GM18858 (cell line): Measurements from ENCODE around the gene EFNA3.

Experiments used
- ATAC-seq: cut with Tn5 transposase; IDR thresholded peaks from one replicate; pipeline ENCODE4 v1.9.1; 2021; ENCODE audit not compliant: unreplicated experiment

EFNA3 gene

DNA sequence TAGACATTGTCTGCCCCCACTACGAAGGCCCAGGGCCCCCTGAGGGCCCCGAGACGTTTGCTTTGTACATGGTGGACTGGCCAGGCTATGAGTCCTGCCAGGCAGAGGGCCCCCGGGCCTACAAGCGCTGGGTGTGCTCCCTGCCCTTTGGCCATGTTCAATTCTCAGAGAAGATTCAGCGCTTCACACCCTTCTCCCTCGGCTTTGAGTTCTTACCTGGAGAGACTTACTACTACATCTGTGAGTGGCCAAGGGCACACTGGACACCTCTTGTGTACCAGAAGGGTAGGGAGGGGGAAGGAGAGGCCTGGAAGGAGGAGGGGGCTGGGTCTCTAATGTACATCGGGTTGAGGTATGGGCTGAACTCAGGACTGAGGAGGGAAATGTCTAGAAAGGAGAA is 11.9 kb upstream of the EFNA3 start:
- ATAC-seq = no peak

DNA sequence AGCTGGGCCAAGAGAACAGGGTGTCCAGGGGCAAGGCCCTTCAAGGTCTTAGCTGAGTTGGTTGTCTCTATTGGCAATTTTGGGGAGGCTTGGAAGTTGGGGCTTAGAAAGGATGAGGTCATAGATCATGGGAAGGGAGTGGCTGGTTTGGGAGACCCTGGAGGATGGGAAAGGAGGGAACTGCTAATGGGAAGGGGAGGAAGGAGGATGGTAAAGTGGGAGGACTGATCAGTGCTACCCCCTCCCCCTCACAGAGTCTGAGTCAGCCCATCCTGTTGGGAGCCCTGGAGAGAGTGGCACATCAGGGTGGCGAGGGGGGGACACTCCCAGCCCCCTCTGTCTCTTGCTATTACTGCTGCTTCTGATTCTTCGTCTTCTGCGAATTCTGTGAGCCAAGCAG is 10.0 kb upstream of the EFNA3 start:
- no peak for ATAC-seq

DNA sequence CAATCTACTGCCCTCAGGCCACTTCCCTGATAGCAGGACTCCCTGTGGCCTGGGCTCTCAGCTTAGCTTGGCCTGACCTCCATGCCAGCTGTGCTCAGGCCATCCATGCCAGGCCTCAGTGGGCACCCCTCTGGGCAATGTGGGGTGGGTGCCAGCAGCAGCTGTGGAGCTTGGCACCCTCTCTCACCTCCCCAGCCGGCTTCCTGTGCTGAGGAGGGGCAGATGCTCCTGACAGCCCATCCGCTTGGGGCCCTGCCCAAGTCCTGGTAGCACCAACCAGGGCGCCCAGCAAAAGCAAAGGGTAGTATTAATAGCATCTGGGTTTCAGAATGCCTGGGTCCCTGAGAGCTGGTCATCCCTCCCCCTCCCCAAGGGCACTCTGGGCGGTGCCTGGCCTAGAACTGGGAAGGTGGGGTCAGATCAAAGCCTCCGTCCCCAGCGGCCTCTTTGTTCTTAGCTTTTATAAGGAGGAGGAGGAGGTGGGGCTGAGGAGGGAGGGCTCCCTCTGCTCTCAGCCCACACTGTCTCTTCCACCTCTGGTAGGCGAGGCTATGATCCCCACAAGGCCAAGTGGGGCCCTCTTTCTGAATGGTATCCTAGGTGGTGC is 9.0 kb upstream of the EFNA3 start:
- no peak for ATAC-seq

DNA sequence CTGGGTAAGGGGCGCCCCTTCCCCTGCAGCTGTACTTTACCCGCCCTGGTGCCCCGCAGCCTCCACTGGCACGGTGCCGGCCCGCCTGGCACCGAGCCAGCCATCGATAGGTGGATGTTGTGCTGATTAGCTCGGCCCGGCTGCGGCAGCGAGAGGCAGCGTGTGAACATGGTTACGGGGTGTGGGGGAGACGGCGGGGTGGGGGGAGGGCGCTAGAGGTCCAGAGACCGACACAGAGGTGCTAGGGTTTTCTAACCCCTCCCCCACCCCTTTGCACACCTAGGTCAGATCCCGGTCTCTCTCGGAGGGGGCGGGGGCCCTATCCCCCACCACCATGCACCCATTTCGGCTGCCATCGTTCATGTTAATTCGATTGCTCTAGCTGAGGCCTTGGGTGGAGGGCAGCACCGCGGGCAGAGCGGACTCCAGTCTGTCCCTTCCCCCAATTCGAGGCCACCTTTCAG is 8.4 kb upstream of the EFNA3 start:
- ATAC-seq = no peak

DNA sequence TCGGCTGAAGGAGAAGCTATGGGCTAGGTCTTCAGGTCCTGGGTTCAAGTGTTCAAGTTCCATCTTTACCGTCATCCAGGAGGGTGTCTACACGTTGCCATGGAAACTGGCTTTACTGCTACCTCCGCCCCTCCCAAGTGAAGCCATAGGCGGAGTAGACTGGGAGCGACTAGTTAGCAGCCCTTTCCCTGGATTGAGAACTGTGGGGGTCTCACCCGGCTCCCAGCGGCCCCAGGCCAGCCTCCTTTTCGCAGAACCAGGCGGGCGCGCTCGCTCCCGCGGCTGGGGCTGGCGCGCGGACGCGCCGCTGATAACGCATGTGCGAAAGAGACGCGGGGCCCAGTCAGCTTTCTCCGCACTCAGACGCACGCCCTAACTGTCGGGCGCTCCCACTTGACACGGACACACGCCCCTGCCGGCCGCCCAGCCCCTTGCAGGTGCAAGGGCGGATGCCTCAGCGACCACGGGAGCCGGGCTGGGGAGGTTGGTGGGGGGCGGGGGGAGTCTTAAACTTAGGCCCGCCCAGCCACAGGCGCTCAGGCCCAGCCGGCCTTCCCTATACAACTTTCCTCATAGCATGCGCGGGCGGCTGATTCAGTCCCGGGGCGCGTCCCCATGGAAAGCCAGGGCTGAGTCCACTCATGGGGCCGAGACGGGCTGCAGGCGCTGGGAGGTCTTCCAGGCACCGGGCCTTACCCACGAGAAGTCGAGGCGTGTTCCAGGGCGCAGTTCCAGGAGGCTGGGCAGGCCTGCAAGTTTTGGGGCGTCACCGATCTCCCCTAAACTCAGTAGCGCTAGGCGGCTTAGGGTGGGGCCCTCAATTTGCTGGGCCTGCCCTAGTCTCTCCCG is 7.7 kb upstream of the EFNA3 start:
- ATAC-seq = no peak

DNA sequence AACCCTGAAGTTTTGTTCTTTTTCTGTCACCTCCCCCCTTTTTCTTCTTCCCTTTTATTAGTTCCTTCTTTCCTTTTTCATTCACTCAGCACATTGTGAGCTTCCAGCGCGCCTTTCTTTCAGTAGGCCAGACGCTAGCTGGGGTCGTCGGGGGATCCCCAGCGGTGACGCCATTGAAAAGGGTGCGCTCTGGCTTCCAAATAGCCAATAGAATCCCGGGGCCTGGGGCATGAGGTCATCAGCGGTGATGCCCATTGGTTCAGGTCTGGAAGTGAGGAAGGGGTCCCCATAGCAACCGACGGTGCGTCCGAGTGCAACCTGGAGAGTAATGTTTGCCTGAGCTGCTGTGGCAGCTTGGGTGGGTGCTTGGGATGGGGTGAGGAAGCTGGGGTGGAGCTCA is 6.9 kb upstream of the EFNA3 start:
- ATAC-seq = no peak

DNA sequence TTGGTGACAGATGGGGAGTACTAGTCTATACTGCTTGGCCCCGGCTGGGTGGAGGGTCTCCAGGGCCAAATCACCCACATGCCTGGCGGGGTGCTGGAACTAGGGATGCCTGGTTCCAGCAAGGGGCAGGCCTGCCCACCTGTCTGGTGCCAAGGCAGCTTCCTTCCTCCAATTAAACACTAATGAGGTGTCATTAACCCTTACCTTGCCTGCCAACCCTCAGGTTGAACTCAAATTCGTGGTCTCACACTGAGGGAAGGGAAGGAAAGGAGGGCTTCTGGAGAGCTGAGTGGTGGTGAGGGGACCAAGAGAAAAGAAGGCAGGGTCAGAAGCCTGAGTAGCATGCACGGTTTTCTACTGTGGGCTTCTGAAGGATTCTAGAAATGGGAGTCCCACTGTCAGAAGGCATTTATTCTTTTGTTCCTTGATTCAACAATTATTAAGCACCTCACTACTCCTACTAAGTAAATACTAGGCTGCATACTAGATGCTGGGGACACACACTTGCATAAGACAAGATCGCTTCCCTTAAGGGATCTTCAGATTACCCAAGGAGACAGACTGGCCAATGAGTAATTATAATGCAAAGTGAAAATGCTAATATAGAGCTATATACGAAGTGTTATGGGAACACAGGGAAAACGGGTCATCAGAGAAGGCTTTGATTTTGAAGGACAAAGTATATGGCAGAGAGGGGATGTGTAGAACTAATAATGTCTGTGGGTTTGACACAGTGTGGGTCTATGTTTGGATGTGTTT is 5.9 kb upstream of the EFNA3 start:
- no peak for ATAC-seq

DNA sequence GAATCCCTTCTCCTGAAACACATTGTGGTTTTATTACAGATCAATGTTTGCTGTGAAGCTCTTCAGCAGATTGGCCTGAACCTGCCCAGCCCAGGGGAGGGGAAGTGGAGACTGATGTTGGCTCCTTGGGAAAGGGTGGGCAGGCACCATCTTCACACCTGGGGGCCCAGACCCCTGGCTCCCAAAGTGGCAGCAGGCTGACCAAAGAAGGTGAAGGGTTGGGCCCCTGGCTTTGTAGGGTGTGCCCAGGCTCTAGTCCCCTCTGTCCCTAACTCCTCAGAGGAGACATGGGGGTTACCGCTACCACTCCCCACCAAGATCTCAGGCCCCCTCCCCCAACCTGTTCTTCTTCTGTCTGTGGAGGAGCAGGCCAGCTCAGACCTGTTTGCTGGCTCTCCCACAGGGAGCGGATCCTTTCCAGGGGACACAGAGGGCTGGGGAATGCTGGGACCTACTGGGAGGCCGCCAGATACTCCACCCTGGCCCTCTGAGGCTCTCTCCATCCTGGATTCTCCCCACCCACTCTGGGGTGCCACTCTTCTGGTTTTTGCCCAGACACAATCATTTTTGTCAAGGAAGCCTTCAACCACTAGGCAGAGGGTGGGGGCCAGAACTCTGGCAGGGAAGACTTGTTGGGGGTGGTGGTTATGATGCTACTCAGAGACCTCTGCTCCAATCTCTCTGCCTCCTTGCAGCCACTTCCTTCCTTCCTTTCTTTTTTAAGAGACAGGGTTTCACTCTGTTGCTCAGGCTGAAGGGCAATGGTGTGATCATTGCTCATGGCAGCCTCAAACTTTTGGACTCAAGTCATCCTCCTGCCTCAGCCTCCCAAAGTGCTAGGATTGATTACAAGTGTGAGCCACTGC is 5.0 kb upstream of the EFNA3 start:
- ATAC-seq = no peak

DNA sequence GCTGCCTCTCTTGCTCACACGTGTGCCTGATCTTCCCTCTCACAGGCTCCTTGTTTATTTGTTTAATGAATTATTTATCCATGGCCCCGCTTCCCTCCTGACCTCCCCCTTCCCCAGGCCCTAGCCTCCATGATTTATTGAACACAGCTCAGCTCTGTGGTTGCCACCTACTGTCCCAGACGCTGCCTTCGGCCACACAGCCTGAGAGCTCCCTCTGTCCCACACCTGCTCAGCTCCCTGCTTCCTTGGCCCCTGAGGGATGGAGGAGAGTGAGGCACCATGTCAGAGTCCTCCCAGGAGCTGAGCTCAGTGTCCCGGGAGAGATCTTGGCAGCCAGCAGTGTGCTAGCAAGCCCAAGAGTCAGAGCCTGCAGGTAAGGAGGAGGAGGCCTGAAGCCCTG is 3.1 kb upstream of the EFNA3 start:
- no peak for ATAC-seq

DNA sequence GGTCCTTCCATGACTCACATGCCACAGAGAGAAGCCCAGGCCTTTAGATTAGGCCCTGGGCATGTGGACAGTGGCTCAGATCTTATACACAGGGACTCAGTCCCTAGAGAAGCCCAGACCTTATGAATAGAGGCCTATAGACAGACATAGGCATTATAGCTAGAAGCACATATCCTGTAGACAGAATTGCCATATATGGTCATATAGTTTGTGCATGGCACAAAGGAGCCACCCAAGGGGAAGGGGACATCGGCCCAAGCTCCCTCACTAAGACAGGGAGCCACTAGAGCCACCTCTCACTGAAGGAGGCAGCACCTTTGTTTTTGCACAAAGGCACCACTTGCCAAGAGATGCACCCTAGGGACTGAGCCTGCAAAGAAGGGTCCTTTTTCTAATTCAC is 2.3 kb upstream of the EFNA3 start:
- no peak for ATAC-seq

DNA sequence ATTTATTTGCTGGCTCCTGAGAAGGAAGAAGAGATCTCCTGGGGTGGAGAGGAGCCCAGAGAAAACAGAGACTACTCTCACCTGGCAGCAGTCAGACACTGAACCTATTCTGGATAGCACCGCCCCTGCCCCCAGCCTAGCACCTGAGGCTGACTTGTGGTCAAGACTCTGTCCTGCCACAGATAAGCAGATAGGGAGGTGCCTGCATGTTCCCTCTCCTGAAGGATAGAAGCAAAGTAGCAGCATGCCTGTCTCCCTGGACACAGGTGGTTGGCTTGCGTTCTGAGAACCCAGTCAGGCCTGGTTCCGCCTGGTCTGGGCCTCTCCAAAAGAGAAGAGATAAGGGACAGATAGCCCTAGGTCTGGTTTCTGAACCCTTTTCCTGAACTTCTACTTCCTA is 1.3 kb upstream of the EFNA3 start:
- no peak for ATAC-seq

DNA sequence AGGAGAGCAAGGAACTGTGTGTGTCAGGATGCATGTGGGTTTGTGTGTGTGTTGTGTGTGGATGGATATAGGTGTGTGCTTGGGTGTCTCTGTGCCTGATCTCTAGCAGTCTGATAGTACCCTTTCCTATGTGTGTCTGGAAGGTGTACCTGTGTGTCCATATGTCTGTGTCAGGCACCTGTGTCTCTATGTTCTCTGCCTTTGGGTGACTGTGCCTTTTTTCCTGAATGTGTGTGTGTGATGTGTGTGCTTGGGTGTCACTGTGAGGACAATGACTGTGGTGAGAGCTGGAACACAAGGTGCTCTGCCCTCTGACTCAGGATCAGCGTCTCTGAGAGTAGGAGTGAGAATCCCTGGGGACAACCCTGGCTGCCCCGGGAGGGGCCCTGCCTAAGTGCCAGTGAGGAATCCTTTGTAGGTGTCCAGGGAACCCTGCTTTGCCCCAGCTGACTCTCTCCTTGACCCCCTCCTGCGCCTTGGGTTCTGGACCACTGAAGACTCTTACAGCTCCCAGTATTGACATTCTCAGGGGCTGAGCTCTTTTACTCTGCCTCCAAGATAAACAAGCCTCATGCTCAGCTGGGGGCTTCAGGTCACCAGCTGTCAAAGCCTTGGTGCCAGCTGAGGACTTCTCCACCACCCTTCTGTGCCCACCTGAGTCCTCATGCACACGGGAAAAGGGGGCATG is 735 bp upstream of the EFNA3 start:
- no peak for ATAC-seq

DNA sequence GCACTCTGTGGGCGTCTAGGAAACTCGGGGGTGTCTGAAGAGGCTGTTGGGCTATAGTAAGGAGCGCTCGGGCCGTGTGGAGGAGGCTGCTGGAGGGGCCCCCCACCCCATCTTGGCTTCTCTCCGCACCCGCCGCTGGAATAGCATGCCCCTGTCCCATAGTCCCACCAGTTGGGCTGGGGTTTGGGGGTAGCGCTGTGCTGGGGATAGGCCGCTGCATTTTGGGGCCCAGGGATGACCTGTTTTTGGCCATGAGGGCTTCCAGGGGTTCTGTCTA is 511 bp downstream of the EFNA3 start:
- ATAC-seq = no peak

DNA sequence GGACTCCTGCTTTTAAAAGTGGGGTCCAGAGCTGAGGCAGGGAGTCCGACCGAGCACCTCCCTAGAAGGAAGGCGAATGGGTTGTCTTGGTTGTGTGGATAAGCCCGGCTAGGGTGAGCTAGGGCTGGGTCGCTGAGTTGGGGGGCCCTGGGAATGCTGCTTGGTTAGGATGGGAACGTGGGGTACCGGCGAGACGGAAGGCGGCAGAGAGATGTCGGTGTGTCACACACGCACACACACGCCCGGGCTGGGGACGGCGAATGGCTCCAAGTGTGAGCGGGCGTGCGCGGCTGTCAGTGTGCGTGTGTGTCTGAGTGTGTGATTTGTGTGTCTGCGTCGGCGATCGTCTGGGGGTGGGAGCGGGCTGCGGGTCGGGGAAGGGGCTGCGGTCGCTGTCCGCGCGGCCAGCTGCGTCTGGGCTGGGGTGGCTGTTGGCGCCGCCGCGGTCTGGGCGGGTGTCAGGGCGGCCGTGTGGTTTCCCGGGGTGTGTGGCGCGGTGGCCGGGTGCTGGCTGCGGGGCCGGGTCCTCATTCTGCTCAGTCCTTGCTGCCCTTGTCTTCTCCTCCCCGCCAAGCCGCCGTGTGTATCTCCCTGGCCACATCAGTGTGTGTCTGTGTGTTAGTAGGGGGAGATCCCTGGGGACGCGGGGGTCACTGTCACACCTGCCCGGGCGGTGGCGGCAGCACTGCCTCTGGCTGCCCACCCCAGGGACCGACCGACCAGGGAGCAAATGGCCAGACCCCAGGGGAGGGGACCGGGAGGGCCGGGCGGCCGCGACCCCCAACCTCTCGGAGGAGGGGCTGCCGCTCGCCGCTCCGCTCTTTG is 1.1 kb downstream of the EFNA3 start:
- ATAC-seq = no peak

DNA sequence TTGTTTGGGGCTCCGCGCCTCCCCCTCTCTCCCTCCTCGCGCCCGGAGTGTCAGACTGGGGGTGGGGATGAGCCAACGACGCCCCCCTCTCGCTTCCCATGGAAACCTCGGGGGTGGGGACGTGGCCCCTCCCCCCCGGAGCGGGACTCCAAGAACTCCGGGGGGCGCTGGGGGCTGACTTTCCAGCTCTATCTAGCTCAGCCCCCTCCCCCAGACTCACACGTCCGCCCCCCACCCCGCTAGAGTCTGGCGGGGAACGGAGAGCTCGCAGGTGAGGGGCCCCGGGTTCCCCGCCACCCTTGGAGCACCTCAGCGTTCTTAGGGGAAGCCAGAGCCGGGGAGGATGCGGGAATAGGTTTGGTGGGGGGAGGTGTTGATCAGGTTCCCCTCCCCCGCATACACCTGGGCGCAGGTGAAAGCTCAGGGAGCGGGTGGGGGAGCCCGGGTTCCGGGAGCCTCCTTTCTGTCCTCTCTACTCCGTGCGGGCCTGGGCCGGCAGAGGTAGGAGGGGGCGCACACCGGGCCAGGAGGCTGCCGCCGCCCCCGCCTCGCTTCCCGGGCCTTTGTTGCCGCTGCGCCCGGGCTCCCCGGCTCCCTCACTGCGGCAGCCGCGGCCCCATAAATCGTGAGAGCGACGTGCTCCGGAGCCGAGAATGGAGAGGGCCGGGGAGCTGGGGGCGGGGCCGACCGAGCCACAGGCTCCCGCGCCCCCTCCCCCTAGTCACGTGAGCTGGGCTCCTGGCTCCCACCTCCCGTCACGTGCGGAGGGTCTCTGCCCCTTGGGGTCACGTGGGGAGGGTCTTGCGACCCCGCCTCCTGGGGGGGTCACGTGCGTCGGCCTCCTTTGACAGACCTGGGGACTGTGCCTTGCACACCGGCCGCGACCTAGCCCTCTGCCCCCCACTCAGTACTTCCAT is 1.9 kb downstream of the EFNA3 start:
- ATAC-seq = no peak

DNA sequence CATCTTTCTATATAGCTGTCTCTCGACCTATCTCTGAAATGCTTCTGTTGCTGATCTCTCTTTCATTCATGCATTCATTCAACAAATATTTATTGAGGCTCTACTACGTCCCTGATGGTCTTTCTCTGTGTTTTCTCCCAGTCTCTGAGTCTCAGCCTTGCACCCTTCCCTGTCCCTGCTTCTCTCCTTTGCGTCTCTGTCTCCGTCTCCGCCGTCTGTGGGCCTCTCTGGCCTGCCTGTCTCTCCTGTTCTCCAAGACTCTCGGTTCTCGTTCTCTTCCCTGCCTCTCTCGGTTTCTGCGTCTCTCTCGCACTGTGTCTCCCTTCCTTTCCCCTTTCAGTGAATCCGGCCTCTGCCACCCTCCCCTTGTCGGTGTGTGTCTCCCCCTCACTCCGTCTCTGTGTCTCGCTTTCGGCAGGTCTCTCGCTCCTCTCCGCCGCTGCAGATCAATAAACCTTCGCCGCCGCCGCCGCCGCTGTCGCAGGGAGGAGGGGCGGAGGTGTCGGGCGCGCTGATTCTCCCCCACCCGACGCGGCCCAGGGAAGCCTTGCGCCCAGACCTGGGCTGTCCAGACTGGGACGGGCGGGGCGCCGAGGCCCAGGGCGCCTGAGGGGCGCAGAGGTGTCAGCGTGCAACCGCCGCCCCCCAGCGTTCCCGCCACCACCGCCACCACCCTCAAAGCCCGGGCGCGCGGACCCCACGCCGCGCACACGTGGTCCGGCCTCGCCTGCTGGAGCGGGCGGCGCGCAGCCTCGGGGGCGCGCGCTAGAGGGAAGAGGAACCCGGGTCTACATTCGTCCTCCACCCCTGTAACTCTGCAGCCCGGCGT is 3.0 kb downstream of the EFNA3 start:
- no peak for ATAC-seq

DNA sequence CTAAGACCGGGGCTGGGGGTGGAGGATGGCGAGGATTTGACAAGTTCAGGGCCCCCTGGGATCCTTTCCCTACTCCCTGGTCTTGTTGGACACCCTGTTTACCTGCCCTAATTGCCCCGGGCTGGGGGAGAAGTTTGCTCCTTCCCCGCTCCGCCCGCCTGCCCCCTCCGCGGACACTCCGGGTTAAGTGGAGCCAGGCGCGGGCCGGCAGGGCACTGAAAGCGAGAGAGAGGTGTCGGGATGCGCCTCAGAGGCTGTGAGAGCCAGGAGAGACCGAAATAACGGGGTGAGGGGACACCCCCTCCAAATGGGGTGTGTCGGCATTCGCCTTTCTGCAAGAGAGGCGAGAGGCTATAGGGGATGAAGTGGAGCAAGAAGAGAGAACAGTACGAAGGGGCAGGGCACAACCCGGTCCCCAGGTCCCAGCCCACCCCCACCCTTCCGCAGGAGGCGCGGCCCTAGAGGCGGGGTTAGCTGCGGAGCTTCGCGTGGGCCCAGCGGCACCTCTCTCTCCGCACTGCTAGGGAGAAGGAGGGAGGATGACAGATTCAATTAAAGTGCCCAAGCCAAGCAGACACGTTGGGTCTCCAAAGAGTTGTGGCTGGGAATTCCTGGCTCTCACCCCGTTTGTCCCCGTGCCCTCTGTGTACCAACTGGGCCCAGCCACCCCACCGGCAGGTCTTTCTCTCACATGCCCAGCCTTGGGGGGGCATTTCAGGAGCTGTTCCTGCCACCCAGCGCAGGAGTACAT is 3.8 kb downstream of the EFNA3 start:
- ATAC-seq = no peak
